HEK293 (cell line): ENCODE data around the gene NTSR1.

ENCODE experiments used
- INSM2 ChIP-seq: fragments of 450-650 bp; formaldehyde crosslinking; IDR thresholded peaks from 2 replicates; pipeline ENCODE4 v1.5.1; 2016; ENCODE audit warnings: missing biosample characterization, missing genetic modification characterization
- KLF1 ChIP-seq: fragments of 450-650 bp; formaldehyde crosslinking; IDR thresholded peaks from 2 replicates; pipeline ENCODE4 v1.5.1; 2016; ENCODE audit warnings: missing biosample characterization, missing genetic modification characterization
- KLF8 ChIP-seq: fragments of 450-650 bp; formaldehyde crosslinking; IDR thresholded peaks from 2 replicates; pipeline ENCODE4 v1.5.1; 2016; ENCODE audit warnings: missing biosample characterization, missing genetic modification characterization
- MEIS1 ChIP-seq: sonication (generic); formaldehyde crosslinking; IDR thresholded peaks from 2 replicates; pipeline ENCODE4 v1.8.1; 2022; ENCODE audit warnings: missing genetic modification reagents, mild to moderate bottlenecking, borderline replicate concordance
- RBAK ChIP-seq: fragments of 450-650 bp; formaldehyde crosslinking; IDR thresholded peaks from 2 replicates; pipeline ENCODE4 v1.5.1; 2016; ENCODE audit warnings: missing biosample characterization, missing genetic modification characterization
- WT1 ChIP-seq: fragments of 450-650 bp; formaldehyde crosslinking; IDR thresholded peaks from 2 replicates; pipeline ENCODE4 v1.5.1; 2016; ENCODE audit warnings: missing biosample characterization, missing genetic modification characterization
- ZBTB21 ChIP-seq: fragments of 450-650 bp; formaldehyde crosslinking; IDR thresholded peaks from 2 replicates; pipeline ENCODE4 v1.5.1; 2017; ENCODE audit warnings: missing biosample characterization, missing genetic modification characterization
- ZFHX2 ChIP-seq: fragments of 450-650 bp; formaldehyde crosslinking; conservative IDR thresholded peaks from 2 replicates; pipeline ENCODE4 v1.5.1; 2016; ENCODE audit warnings: missing biosample characterization, missing genetic modification characterization
- ZNF138 ChIP-seq: fragments of 450-650 bp; formaldehyde crosslinking; IDR thresholded peaks from 2 replicates; pipeline ENCODE4 v1.5.1; 2016; ENCODE audit warnings: missing biosample characterization, missing genetic modification characterization, borderline replicate concordance
- ZNF169 ChIP-seq: fragments of 450-650 bp; formaldehyde crosslinking; IDR thresholded peaks from 2 replicates; pipeline ENCODE4 v1.5.1; 2016; ENCODE audit warnings: missing biosample characterization, missing genetic modification characterization
- ZNF184 ChIP-seq: fragments of 450-650 bp; IDR thresholded peaks from 2 replicates; pipeline ENCODE4 v1.5.1; 2018; ENCODE audit warnings: missing biosample characterization, mild to moderate bottlenecking, missing genetic modification characterization
- ZNF202 ChIP-seq: fragments of 450-650 bp; formaldehyde crosslinking; IDR thresholded peaks from 2 replicates; pipeline ENCODE4 v1.5.1; 2016; ENCODE audit warnings: missing biosample characterization, missing genetic modification characterization, borderline replicate concordance
- ZNF211 ChIP-seq: fragments of 450-650 bp; formaldehyde crosslinking; IDR thresholded peaks from 2 replicates; pipeline ENCODE4 v1.5.1; 2016; ENCODE audit warnings: low read depth, missing biosample characterization, missing genetic modification characterization
- ZNF214 ChIP-seq: fragments of 450-650 bp; formaldehyde crosslinking; IDR thresholded peaks from 2 replicates; pipeline ENCODE4 v1.5.1; 2017; ENCODE audit warnings: missing biosample characterization, mild to moderate bottlenecking, missing genetic modification characterization, borderline replicate concordance
- ZNF248 ChIP-seq: fragments of 450-650 bp; formaldehyde crosslinking; IDR thresholded peaks from 2 replicates; pipeline ENCODE4 v1.5.1; 2017; ENCODE audit warnings: missing biosample characterization, missing genetic modification characterization
- ZNF26 ChIP-seq: fragments of 450-650 bp; formaldehyde crosslinking; IDR thresholded peaks from 2 replicates; pipeline ENCODE4 v1.5.1; 2016; ENCODE audit warnings: missing biosample characterization, missing genetic modification characterization
- ZNF354C ChIP-seq: fragments of 450-650 bp; formaldehyde crosslinking; IDR thresholded peaks from 2 replicates; pipeline ENCODE4 v1.5.1; 2016; ENCODE audit warnings: missing biosample characterization, missing genetic modification characterization, low read depth, borderline replicate concordance
- ZNF394 ChIP-seq: fragments of 450-650 bp; formaldehyde crosslinking; IDR thresholded peaks from 2 replicates; pipeline ENCODE4 v1.5.1; 2016; ENCODE audit warnings: missing biosample characterization, missing genetic modification characterization, mild to moderate bottlenecking, moderate library complexity, borderline replicate concordance
- ZNF398 ChIP-seq: fragments of 450-650 bp; formaldehyde crosslinking; IDR thresholded peaks from 2 replicates; pipeline ENCODE4 v1.5.1; 2017; ENCODE audit warnings: missing biosample characterization, missing genetic modification characterization
- ZNF426 ChIP-seq: fragments of 450-650 bp; formaldehyde crosslinking; IDR thresholded peaks from 2 replicates; pipeline ENCODE4 v1.5.1; 2017; ENCODE audit warnings: missing biosample characterization, missing genetic modification characterization, mild to moderate bottlenecking, inconsistent platforms, moderate library complexity
- ZNF529 ChIP-seq: fragments of 450-650 bp; formaldehyde crosslinking; IDR thresholded peaks from 2 replicates; pipeline ENCODE4 v1.5.1; 2017; ENCODE audit warnings: missing genetic modification characterization, missing biosample characterization; ENCODE audit not compliant: insufficient replicate concordance
- ZNF530 ChIP-seq: fragments of 450-650 bp; formaldehyde crosslinking; IDR thresholded peaks from 2 replicates; pipeline ENCODE4 v1.5.1; 2016; ENCODE audit warnings: low read depth, missing biosample characterization, missing genetic modification characterization
- ZNF596 ChIP-seq: fragments of 450-650 bp; IDR thresholded peaks from 2 replicates; pipeline ENCODE4 v1.5.0; 2018; ENCODE audit warnings: missing biosample characterization, mild to moderate bottlenecking, missing genetic modification characterization, moderate library complexity
- ZNF600 ChIP-seq: fragments of 450-650 bp; formaldehyde crosslinking; IDR thresholded peaks from 2 replicates; pipeline ENCODE4 v1.5.1; 2016; ENCODE audit warnings: missing biosample characterization, missing genetic modification characterization
- ZNF626 ChIP-seq: fragments of 450-650 bp; sonication (Bioruptor Pico); formaldehyde crosslinking; IDR thresholded peaks from 2 replicates; pipeline ENCODE4 v1.5.1; 2018; ENCODE audit warnings: missing biosample characterization, missing genetic modification characterization, inconsistent platforms
- ZNF639 ChIP-seq: fragments of 450-650 bp; formaldehyde crosslinking; IDR thresholded peaks from 2 replicates; pipeline ENCODE4 v1.5.1; 2016; ENCODE audit warnings: missing biosample characterization, missing genetic modification characterization
- ZNF670 ChIP-seq: fragments of 450-650 bp; formaldehyde crosslinking; IDR thresholded peaks from 2 replicates; pipeline ENCODE4 v1.5.1; 2016; ENCODE audit warnings: missing biosample characterization, missing genetic modification characterization, low read depth
- ZNF701 ChIP-seq: fragments of 450-650 bp; formaldehyde crosslinking; IDR thresholded peaks from 2 replicates; pipeline ENCODE4 v1.5.1; 2016; ENCODE audit warnings: missing biosample characterization, missing genetic modification characterization
- ZNF704 ChIP-seq: fragments of 450-650 bp; formaldehyde crosslinking; IDR thresholded peaks from 2 replicates; pipeline ENCODE4 v1.5.1; 2016; ENCODE audit warnings: missing biosample characterization, missing genetic modification characterization
- ZNF747 ChIP-seq: fragments of 450-650 bp; formaldehyde crosslinking; IDR thresholded peaks from 2 replicates; pipeline ENCODE4 v1.5.1; 2016; ENCODE audit warnings: missing biosample characterization, missing genetic modification characterization
- ZNF768 ChIP-seq: fragments of 450-650 bp; formaldehyde crosslinking; IDR thresholded peaks from 2 replicates; pipeline ENCODE4 v1.5.1; 2018; ENCODE audit warnings: missing biosample characterization, mild to moderate bottlenecking, missing genetic modification characterization
- ZNF785 ChIP-seq: fragments of 450-650 bp; formaldehyde crosslinking; IDR thresholded peaks from 2 replicates; pipeline ENCODE4 v1.5.1; 2016; ENCODE audit warnings: missing biosample characterization, missing genetic modification characterization
- ZNF837 ChIP-seq: fragments of 450-650 bp; formaldehyde crosslinking; IDR thresholded peaks from 2 replicates; pipeline ENCODE4 v1.5.1; 2016; ENCODE audit warnings: missing biosample characterization, missing genetic modification characterization
- ZSCAN30 ChIP-seq: fragments of 450-650 bp; IDR thresholded peaks from 2 replicates; pipeline ENCODE4 v1.5.1; 2018; ENCODE audit warnings: missing biosample characterization, mild to moderate bottlenecking, missing genetic modification characterization, moderate library complexity

NTSR1 gene

GRCh38 chr20:62776692-62777527 is 68.3 kb downstream of the NTSR1 start (continued):
- TF ChIP-seq INSM2 (tag by site-specific recombination) (no peak), ZBTB21 (tag by site-specific recombination) (peak; percentile 62; the same call in 1 of the 2 replicates), ZNF184 (tag by site-specific recombination) (no peak), ZNF211 (tag by site-specific recombination) (no peak), ZNF701 (tag by site-specific recombination) (no peak), ZNF670 (tag by site-specific recombination) (no peak), ZNF26 (no peak), ZNF596 (no peak), ZNF398 (tag by site-specific recombination) (peak; percentile 33; the same call in 1 of the 2 replicates), KLF1 (tag by site-specific recombination) (no peak), ZNF600 (tag by site-specific recombination) (peak; percentile 67), KLF8 (no peak), ZNF214 (tag by site-specific recombination) (no peak), ZNF747 (no peak), ZNF530 (no peak), ZNF354C (tag by site-specific recombination) (no peak), ZNF626 (tag by site-specific recombination) (no peak), ZNF529 (tag by site-specific recombination) (no peak), ZFHX2 (tag by site-specific recombination) (peak; percentile 60), ZNF202 (tag by site-specific recombination) (no peak), ZSCAN30 (tag by site-specific recombination) (no peak), ZNF138 (no peak), ZNF785 (tag by site-specific recombination) (no peak), ZNF248 (tag by site-specific recombination) (no peak), MEIS1 (no peak), ZNF394 (tag by site-specific recombination) (no peak), RBAK (tag by site-specific recombination) (no peak), ZNF169 (tag by site-specific recombination) (no peak), ZNF426 (tag by site-specific recombination) (no peak), ZNF837 (tag by site-specific recombination) (no peak), ZNF768 (tag by site-specific recombination) (no peak; the same call in 1 of the 2 replicates), WT1 (tag by site-specific recombination) (peak; percentile 34; the same call in 1 of the 2 replicates), ZNF639 (tag by site-specific recombination) (no peak), ZNF704 (tag by site-specific recombination) (no peak)
